Heart right ventricle (tissue), 16 donors: ENCODE data around the gene FMO2. TPM values are rescaled to one million over a fixed set of nuclear protein-coding genes. Genes with fewer than 3 reads are reported as not detected.

Experiments used
- ATAC-seq, 8 donors: fragments of 200-7000 bp; cut with Tn5 transposase; one replicate each; pipeline ENCODE4 v1.9.1; 2020; ENCODE audit warnings: mild to moderate bottlenecking in 8 of 8, moderate library complexity in 8 of 8, moderate number of reproducible peaks in 1 of 8
- DNase-seq, 2 donors: peaks; one replicate each; pipeline ENCODE4 v3.0.0-alpha.2; 2020
- H3K27ac ChIP-seq, 10 donors: fragments of 200-600 bp; sonication (generic) in 2 of 10; one replicate each; pipeline versions ENCODE4 v1.5.0 to v1.8.0; 2020 to 2022; ENCODE audit warnings: mild to moderate bottlenecking in 3 of 10
- H3K27me3 ChIP-seq, 7 donors: fragments of 200-600 bp; one replicate each; pipeline ENCODE4 v1.8.0; 2021 to 2022; ENCODE audit warnings: mild to moderate bottlenecking in 2 of 7
- H3K36me3 ChIP-seq, 9 donors: fragments of 200-600 bp; sonication (generic) in 1 of 9; one replicate each; pipeline versions ENCODE4 v1.5.0 to v1.8.0; 2020 to 2022; ENCODE audit warnings: mild to moderate bottlenecking in 2 of 9
- H3K4me1 ChIP-seq, 9 donors: fragments of 200-600 bp; sonication (generic) in 1 of 9; one replicate each; pipeline versions ENCODE4 v1.5.0 to v1.8.0; 2020 to 2022; ENCODE audit warnings: mild to moderate bottlenecking in 4 of 9
- H3K4me3 ChIP-seq, 10 donors: fragments of 200-600 bp; sonication (generic) in 2 of 10; one replicate each; pipeline versions ENCODE4 v1.5.0 to v1.8.0; 2020 to 2022; ENCODE audit warnings: mild to moderate bottlenecking in 7 of 10, moderate library complexity in 2 of 10
- H3K9me3 ChIP-seq, 11 donors: fragments of 200-600 bp in 10 of 11; sonication (generic) in 2 of 11; one replicate each; pipeline versions ENCODE4 v1.5.0 to v1.8.0; 2013 to 2022; ENCODE audit warnings: mild to moderate bottlenecking in 2 of 11, control low read depth in 1 of 11, moderate library complexity in 1 of 11
- CTCF ChIP-seq, 9 donors: fragments of 200-600 bp; sonication (generic) in 2 of 9; IDR thresholded peaks; one replicate each; pipeline versions ENCODE4 v1.5.0 to v1.8.0; 2021 to 2022; ENCODE audit warnings: antibody characterized with exemption in 9 of 9, mild to moderate bottlenecking in 5 of 9, moderate library complexity in 1 of 9
- WGBS, 2 donors: extraction: QIAGEN DNeasy Blood & Tissue Kit; methylation state at CpG; one replicate each; pipeline ENCODE4 v1.1.7; 2013; ENCODE audit warnings: inconsistent platforms in 1 of 2; 5-methylcytosine and 5-hydroxymethylcytosine counted together
- intact Hi-C, 10 donors: fragments of 100-400 bp; cut with DNase I; formaldehyde crosslinking; loops; one replicate each; pipeline versions ENCODE4 v1.11.1 to v1.14.2; 2022
- polyA plus RNA-seq, 2 donors: library from polyadenylated mRNA; stranded (reverse); fragments of 200-250 nt; gene quantifications; one replicate each; pipeline ENCODE4 v1.2.3, GENCODE V29; 2013
- total RNA-seq, 10 donors: library from RNA; stranded (reverse); fragmentation: NEBNext Ultra II Directional in 3 of 10; extraction: Animal tissue kit (Norgen Biotek cat#: 25700) in 3 of 10; gene quantifications; one replicate each; pipeline versions ENCODE4 v1.2.1 to v1.2.4, GENCODE V29; 2021 to 2023
- donor health status: Arrhythmogenic right ventricular cardiomyopathy.
- donor health status: ischemic (EF 13 %, LVEDD 7.1; RV severe dilation, severe dysfunction).
- donor health status: healthy with polysubstance abuse.
- donor health status: DM: no; HTN: yes; CAD: no.
- donor health status: DM: no; HTN: no; CAD: no.
- donor health status: ischemic (EF 25% LVEDD 6.9; RV normal size, moderate dysfunction).
- donor health status: ischemic (EF 25% LVEDD 5.7; RV mildly dilated, moderate dysfunction).
- donor health status: healthy.
- donor health status: DM: yes; HTN: yes; CAD: no.
- donor health status: Ischemic cardiomyopathy.
- donor health status: ischemic (EF 35%, LVEDD 5.7; RV mildly dilated, moderate dysfunction).
- donor health status: nonischemic (EF 11% LVEDD 7.7; RV severe dilation, severe dysfunction).
- donor health status: DM: yes; HTN: yes; CAD: no.
- donor health status: PGD.
- donor health status: ischemic (EF 29% LVEDD 5.4; RV normal size, mild dysfunction).
- donor health status: nonischemic (EF 23%, LVEDD 6.1; RV moderate dilation, normal function).

The FMO2 gene
- total and polyA plus RNA-seq, 12 donors = 7.6 to 78.5 (median 28.7) TPM

- Histone ChIP-seq H3K27me3 (no peaks in the 10 kb centered on the region), H3K4me3 (no peak overlapping the region), H3K27ac (peak overlapping the region in 1 of 10 donors; percentile 53), H3K36me3 (peaks cover 0 to 83% (median 8%) of the 10 kb centered on the region in 9 donors), H3K4me1 (peaks cover 0 to 33% (median 20%) of the 10 kb centered on the region in 9 donors), H3K9me3 (no peaks in the 10 kb centered on the region)
- 75 to 82% methylated on average over 3 of the region's 3 CpGs for WGBS, 2 donors
- ATAC-seq = no peak
- intact Hi-C loops = no loop called here
- no peak for TF ChIP-seq CTCF (IDR thresholded peaks at IDR 0.05)
- no peak for DNase-seq
These were observed 21.3 kb downstream of the FMO2 start for GRCh38 chr1:171206204-171206977.

DNA sequence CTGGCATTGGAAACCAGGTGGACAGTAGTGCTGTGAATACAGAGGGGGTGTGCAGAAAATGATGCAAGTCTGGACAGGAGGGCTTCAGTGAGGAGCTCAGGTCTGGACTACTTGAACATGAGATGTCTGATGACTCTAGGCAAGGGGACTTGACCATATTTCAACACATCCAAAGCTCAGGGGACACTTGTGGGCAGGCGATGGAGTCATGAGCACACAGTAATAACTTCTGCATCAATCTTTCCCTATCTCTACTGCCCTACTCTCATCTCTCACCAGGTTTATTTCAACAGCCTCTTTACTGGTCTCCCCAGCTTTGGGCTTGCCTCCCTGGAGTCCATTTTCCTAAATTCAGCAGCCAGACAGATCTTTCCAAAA lies 21.9 kb downstream of the FMO2 start:
- H3K36me3 ChIP-seq = peaks cover 0 to 77% (median 5%) of the 10 kb centered on the region in 9 donors

GRCh38 chr1:171207377-171207776 lies 22.3 kb downstream of the FMO2 start:
- Histone ChIP-seq H3K27ac (peak overlapping the region in 3 of 10 donors; percentile 7 to 53 (median 32)), H3K4me1 (peaks cover 0 to 35% (median 20%) of the 10 kb centered on the region in 9 donors), H3K27me3 (no peaks in the 10 kb centered on the region), H3K4me3 (no peak overlapping the region), H3K36me3 (peaks cover 0 to 73% (median 5%) of the 10 kb centered on the region in 9 donors), H3K9me3 (no peaks in the 10 kb centered on the region)
- no peak for TF ChIP-seq CTCF (IDR thresholded peaks at IDR 0.05)
- no peak for ATAC-seq
- intact Hi-C loops = no loop called here
- 88 to 89% methylated on average over 2 of the region's 2 CpGs for WGBS, 2 donors
- no peak for DNase-seq

More for the DNA sequence above, 21.9 kb downstream of the FMO2 start:
- Histone ChIP-seq H3K27me3 (no peaks in the 10 kb centered on the region), H3K4me3 (no peak overlapping the region), H3K9me3 (no peaks in the 10 kb centered on the region), H3K27ac (peak overlapping the region in 3 of 10 donors; percentile 7 to 53 (median 32)), H3K4me1 (peaks cover 0 to 34% (median 20%) of the 10 kb centered on the region in 9 donors)
- ATAC-seq = peak in 2 of 8 donors; percentile 59 to 66
- 83 to 95% methylated on average over 1 of the region's 1 CpG for WGBS, 2 donors
- TF ChIP-seq CTCF (IDR thresholded peaks at IDR 0.05) = no peak
- intact Hi-C loops = no loop called here
- no peak for DNase-seq

DNA sequence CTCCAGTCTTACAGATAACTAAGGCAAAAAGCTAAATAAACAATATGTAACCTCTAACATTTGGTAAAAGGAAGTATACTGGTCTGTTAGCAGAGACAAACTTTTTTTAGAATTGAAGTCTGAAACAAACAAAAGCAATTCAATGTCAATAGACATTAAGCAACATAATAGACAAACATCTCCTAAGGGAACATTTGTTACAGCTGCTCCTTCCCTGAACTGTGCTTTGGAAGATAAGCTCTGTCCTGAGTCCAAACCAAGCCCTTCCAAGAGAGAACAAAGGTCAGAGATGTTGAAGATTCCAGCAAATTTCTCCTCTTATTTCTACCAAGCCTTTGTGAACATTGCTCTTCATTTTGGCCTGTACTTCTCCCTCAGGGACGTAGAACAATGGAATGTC lies 25.3 kb downstream of the FMO2 start:
- peaks cover 0 to 44% (median 5%) of the 10 kb centered on the region in 9 donors for H3K36me3 ChIP-seq
- TF ChIP-seq CTCF (IDR thresholded peaks at IDR 0.05) = no peak
- no peak for DNase-seq
- H3K9me3 ChIP-seq = no peaks in the 10 kb centered on the region
- peak overlapping the region in 6 of 10 donors; percentile 32 to 57 (median 44) for H3K27ac ChIP-seq
- peak; percentile 68 to 90 (median 82) for ATAC-seq
- peaks cover 0 to 52% (median 23%) of the 10 kb centered on the region in 9 donors for H3K4me1 ChIP-seq
- 38 to 58% methylated on average over 1 of the region's 1 CpG for WGBS, 2 donors
- H3K4me3 ChIP-seq = no peak overlapping the region
- no peaks in the 10 kb centered on the region for H3K27me3 ChIP-seq
- intact Hi-C loops = loop anchor here in 1 of 10 donors (2.0 kb wide), 1 partner anchor 22 kb away; no protein-coding TSS in a partner anchor
